Suppressor macrophage (primary cell): ENCODE data around the gene NPHP1.
"Not testable (repeated sequence)": the region's sequence is repeated elsewhere in the genome, so short reads cannot be mapped to it uniquely, and the experiment has no call there.

Experiments used
- DNase-seq, 4 experiments: peaks; one replicate each; pipeline ENCODE4 v3.0.0-alpha.2; 2020 to 2022

The NPHP1 gene

GRCh38 chr2:110103061-110103961 lies 101.5 kb downstream of the NPHP1 start:
- DNase-seq = no peak

GRCh38 chr2:110101901-110102803 lies 102.7 kb downstream of the NPHP1 start:
- peak in 2 of 4 experiments; percentile 8 to 34 for DNase-seq

- DNase-seq = peak; percentile 87 to 91 (median 90)
Measured at GRCh38 chr2:110101280-110101844, 103.5 kb downstream of the NPHP1 start.

GRCh38 chr2:110100880-110101279 lies 103.9 kb downstream of the NPHP1 start:
- not testable (repeated sequence) for DNase-seq

GRCh38 chr2:110100480-110100879 lies 104.3 kb downstream of the NPHP1 start:
- no peak for DNase-seq

- no peak for DNase-seq
Measured at GRCh38 chr2:110099471-110100225, 105.2 kb downstream of the NPHP1 start.

GRCh38 chr2:110099038-110099425 lies 105.8 kb downstream of the NPHP1 start:
- no peak for DNase-seq

- no peak for DNase-seq
Measured at GRCh38 chr2:110097506-110098220, 107.2 kb downstream of the NPHP1 start.

GRCh38 chr2:110095994-110096633 lies 108.7 kb downstream of the NPHP1 start:
- DNase-seq = no peak

GRCh38 chr2:110094884-110095534 lies 109.8 kb downstream of the NPHP1 start:
- not testable (repeated sequence) for DNase-seq

- DNase-seq = not testable (repeated sequence)
Measured at GRCh38 chr2:110093924-110094323, 110.9 kb downstream of the NPHP1 start.

- DNase-seq = not testable (repeated sequence)
Measured at GRCh38 chr2:110090164-110090563, 114.6 kb downstream of the NPHP1 start.

GRCh38 chr2:110083757-110084156 lies 121.1 kb downstream of the NPHP1 start:
- DNase-seq = not testable (repeated sequence)

GRCh38 chr2:110083162-110083561 lies 121.7 kb downstream of the NPHP1 start:
- not testable (repeated sequence) for DNase-seq

- DNase-seq = not testable (repeated sequence)
Measured at GRCh38 chr2:110078104-110078503, 126.7 kb downstream of the NPHP1 start.

- not testable (repeated sequence) for DNase-seq
Measured at GRCh38 chr2:110075896-110076295, 128.9 kb downstream of the NPHP1 start.
